Measurements from ENCODE around the gene ZBTB46.
"Not testable (repeated sequence)": the region's sequence is repeated elsewhere in the genome, so short reads cannot be mapped to it uniquely, and the experiment has no call there.

DNA sequence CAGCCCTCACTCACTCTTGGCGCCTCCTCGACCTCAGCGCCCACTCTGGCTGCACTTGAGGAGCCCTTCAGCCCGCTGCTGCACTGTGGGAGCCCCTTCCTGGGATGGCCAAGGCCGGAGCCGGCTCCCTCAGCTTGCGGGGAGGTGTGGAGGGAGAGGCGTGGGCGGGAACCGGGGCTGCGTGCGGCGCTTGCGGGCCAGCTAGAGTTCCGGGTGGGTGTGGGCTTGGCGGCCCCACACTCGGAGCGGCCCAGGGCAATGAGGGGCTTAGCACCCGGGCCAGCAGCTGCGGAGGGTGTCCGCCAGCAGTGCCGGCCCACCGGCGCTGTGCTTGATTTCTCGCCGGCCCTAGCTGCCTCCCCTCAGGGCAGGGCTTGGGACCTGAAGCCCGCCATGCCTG lies 30.7 kb downstream of the ZBTB46 start:
- TF ChIP-seq, protein P1, sequence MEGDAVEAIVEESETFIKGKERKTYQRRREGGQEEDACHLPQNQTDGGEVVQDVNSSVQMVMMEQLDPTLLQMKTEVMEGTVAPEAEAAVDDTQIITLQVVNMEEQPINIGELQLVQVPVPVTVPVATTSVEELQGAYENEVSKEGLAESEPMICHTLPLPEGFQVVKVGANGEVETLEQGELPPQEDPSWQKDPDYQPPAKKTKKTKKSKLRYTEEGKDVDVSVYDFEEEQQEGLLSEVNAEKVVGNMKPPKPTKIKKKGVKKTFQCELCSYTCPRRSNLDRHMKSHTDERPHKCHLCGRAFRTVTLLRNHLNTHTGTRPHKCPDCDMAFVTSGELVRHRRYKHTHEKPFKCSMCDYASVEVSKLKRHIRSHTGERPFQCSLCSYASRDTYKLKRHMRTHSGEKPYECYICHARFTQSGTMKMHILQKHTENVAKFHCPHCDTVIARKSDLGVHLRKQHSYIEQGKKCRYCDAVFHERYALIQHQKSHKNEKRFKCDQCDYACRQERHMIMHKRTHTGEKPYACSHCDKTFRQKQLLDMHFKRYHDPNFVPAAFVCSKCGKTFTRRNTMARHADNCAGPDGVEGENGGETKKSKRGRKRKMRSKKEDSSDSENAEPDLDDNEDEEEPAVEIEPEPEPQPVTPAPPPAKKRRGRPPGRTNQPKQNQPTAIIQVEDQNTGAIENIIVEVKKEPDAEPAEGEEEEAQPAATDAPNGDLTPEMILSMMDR (IDR thresholded peaks at IDR 0.05): not testable (repeated sequence)
- not testable (repeated sequence) for TF ChIP-seq POLR2A (IDR thresholded peaks at IDR 0.05)
